ENCODE results near the gene TET3. TPM values are rescaled to one million over a fixed set of nuclear protein-coding genes. Genes with fewer than 3 reads are reported as not detected.

The TET3 gene
- total and polyA plus RNA-seq, 2 of the 4 experiments (the other 2 are of a cell fraction): 1.6 to 1.8 TPM

- no peak for ATAC-seq (ENCODE audit: low read depth)
- Histone ChIP-seq H4K5ac (ENCODE audit: low read depth, low read length) (no peak overlapping the region), H3K27me3 (ENCODE audit: control insufficient read depth, insufficient read depth, low read length) (no peaks in the 10 kb centered on the region), H3K79me1 (ENCODE audit: low read depth in 1 of 2, low read length in 2 of 2) (peaks cover 34 to 74% of the 10 kb centered on the region in 2 experiments), H4K91ac (ENCODE audit: insufficient read depth, low read depth, low read length) (no peak overlapping the region), H3K27ac (ENCODE audit: insufficient read depth, low read length) (no peak overlapping the region), H4K8ac (ENCODE audit: low read depth in 2 of 2, low read length in 2 of 2) (no peak overlapping the region), H3K23ac (ENCODE audit: low read depth, low read length) (no peak overlapping the region), H4K20me1 (ENCODE audit: insufficient read depth, low read length) (peaks cover 62% of the 10 kb centered on the region), H3K4me1 (ENCODE audit: control insufficient read depth, insufficient read depth, low read length) (peaks cover 23% of the 10 kb centered on the region), H3K4me2 (ENCODE audit: low read depth, low read length) (no peak overlapping the region; the same call in 1 of the 2 replicates), H2AK5ac (ENCODE audit: low read depth, low read length) (no peak overlapping the region), H3K14ac (replicated peaks; ENCODE audit: low read depth, low read length) (no peak overlapping the region), H3K36me3 (ENCODE audit: control insufficient read depth, insufficient read depth, low read length) (peaks cover 9% of the 10 kb centered on the region), H2AFZ (replicated peaks; ENCODE audit: low read length, poor library complexity) (no peak overlapping the region), H3K4me3 (ENCODE audit: insufficient read depth, low read depth, low read length) (no peak overlapping the region), H2AK9ac (replicated peaks; ENCODE audit: low read depth, low read length, poor library complexity) (no peak overlapping the region), H3K56ac (ENCODE audit: extremely low read depth, insufficient read depth, low read length) (no peak overlapping the region), H2BK15ac (ENCODE audit: low read depth, low read length) (no peak overlapping the region), H2BK20ac (ENCODE audit: low read depth, low read length) (no peak overlapping the region), H3K4ac (ENCODE audit: low read depth, low read length) (no peak overlapping the region), H2BK120ac (ENCODE audit: low read depth, low read length) (no peak overlapping the region), H3K9me3 (ENCODE audit: control insufficient read depth, insufficient read depth, low read length) (no peaks in the 10 kb centered on the region), H2BK5ac (ENCODE audit: low read depth, low read length, poor library complexity, severe bottlenecking) (no peak overlapping the region), H3K18ac (ENCODE audit: low read depth, low read length) (no peak overlapping the region; the same call in 1 of the 2 replicates), H3K9ac (ENCODE audit: low read depth, low read length) (no peak overlapping the region), H3K9me1 (ENCODE audit: insufficient read depth, low read length) (peaks cover 31% of the 10 kb centered on the region)
- in situ Hi-C loops (cut with MboI; ENCODE audit: low sequenced_read_pairs) (no loop called here), intact Hi-C loops (cut with micrococcal nuclease) (no loop called here), dilution Hi-C loops (cut with HindIII; ENCODE audit: low sequenced_read_pairs, unreplicated experiment) (no loop called here)
- 51% methylated on average over 4 of the region's 8 CpGs; no CpG with 5 or more reads in 1 of the 2 experiments for WGBS, 2 experiments (ENCODE audit: extremely low coverage in 2 of 2, insufficient read length in 1 of 2)
- no TSS peak for BruUV-seq (replicated peaks)
- POLR2A ChIA-PET (ENCODE audit: unreplicated experiment): no interaction called here
- CTCF ChIA-PET: interaction anchor here (0.6 kb wide), 1 partner anchor 112 kb away, joined by 4 read pairs; no protein-coding TSS in a partner anchor
- DNase-seq: no peak
- TF ChIP-seq MAFK (IDR thresholded peaks at IDR 0.05; ENCODE audit: low read depth, low read length): no peak
- no peak for TF ChIP-seq CHD1 (IDR thresholded peaks at IDR 0.05; ENCODE audit: low read depth, low read length)
- TF ChIP-seq RFX5 (IDR thresholded peaks at IDR 0.05; ENCODE audit: low read depth, low read length): no peak
- TF ChIP-seq CEBPB (IDR thresholded peaks at IDR 0.05; ENCODE audit: low read depth, low read length): no peak
- no peak for TF ChIP-seq BHLHE40 (IDR thresholded peaks at IDR 0.05; ENCODE audit: low read depth, low read length)
- TF ChIP-seq POLR2A (IDR thresholded peaks at IDR 0.05; ENCODE audit: low read depth, low read length): no peak
- TF ChIP-seq NFE2L2 (IDR thresholded peaks at IDR 0.05; ENCODE audit: low read depth, low read length): no peak
- no peak for TF ChIP-seq RAD21 (IDR thresholded peaks at IDR 0.05; ENCODE audit: low read length)
- TF ChIP-seq RCOR1 (IDR thresholded peaks at IDR 0.05; ENCODE audit: insufficient replicate concordance, low read length): no peak
- TF ChIP-seq ELK1 (IDR thresholded peaks at IDR 0.05; ENCODE audit: borderline replicate concordance, low read depth, low read length): no peak
- TF ChIP-seq FOS (IDR thresholded peaks at IDR 0.05; ENCODE audit: low read depth, low read length): no peak
- TF ChIP-seq MAZ (IDR thresholded peaks at IDR 0.05; ENCODE audit: borderline replicate concordance, low read depth, low read length): no peak
Measured at GRCh38 chr2:74008761-74009395, 24.2 kb downstream of the TET3 start.
